GM12875 (cell line): ENCODE data around the gene NEB.
"Not testable (repeated sequence)": the region's sequence is repeated elsewhere in the genome, so short reads cannot be mapped to it uniquely, and the experiment has no call there.

Source experiments
- H3K4me3 ChIP-seq: one replicate; pipeline ENCODE4 v1.5.1; 2011; ENCODE audit warnings: low read depth, low read length, control low read depth
- CTCF ChIP-seq: IDR thresholded peaks from 2 replicates; pipeline ENCODE4 v1.5.1; 2011; ENCODE audit warnings: low read depth, mild to moderate bottlenecking, control low read depth, inconsistent platforms, low read length, moderate library complexity, borderline replicate concordance; ENCODE audit not compliant: insufficient read depth

Gene NEB

GRCh38 chr2:151614159-151614558, 120.1 kb downstream of the NEB start:
- no peak overlapping the region for H3K4me3 ChIP-seq
- no peak for TF ChIP-seq CTCF

GRCh38 chr2:151611351-151611750, 122.9 kb downstream of the NEB start:
- H3K4me3 ChIP-seq: no peak overlapping the region
- no peak for TF ChIP-seq CTCF

- no peak for TF ChIP-seq CTCF
- no peak overlapping the region for H3K4me3 ChIP-seq
These were observed 124.0 kb downstream of the NEB start for GRCh38 chr2:151610310-151610709.

GRCh38 chr2:151609705-151610104, 124.6 kb downstream of the NEB start:
- TF ChIP-seq CTCF: no peak
- no peak overlapping the region for H3K4me3 ChIP-seq

GRCh38 chr2:151607459-151608424, 126.5 kb downstream of the NEB start:
- H3K4me3 ChIP-seq: not testable (repeated sequence)

GRCh38 chr2:151603530-151603929, 130.7 kb downstream of the NEB start:
- not testable (repeated sequence) for H3K4me3 ChIP-seq

- not testable (repeated sequence) for H3K4me3 ChIP-seq
These were observed 131.9 kb downstream of the NEB start for GRCh38 chr2:151602402-151602801.

GRCh38 chr2:151601803-151602202, 132.5 kb downstream of the NEB start:
- not testable (repeated sequence) for H3K4me3 ChIP-seq

- not testable (repeated sequence) for H3K4me3 ChIP-seq
These were observed 137.2 kb downstream of the NEB start for GRCh38 chr2:151596903-151597608.

GRCh38 chr2:151591908-151592255, 142.4 kb downstream of the NEB start:
- H3K4me3 ChIP-seq: not testable (repeated sequence)

- not testable (repeated sequence) for H3K4me3 ChIP-seq
These were observed 142.9 kb downstream of the NEB start for GRCh38 chr2:151591250-151591907.

GRCh38 chr2:151581300-151581699, 153.0 kb downstream of the NEB start:
- H3K4me3 ChIP-seq: not testable (repeated sequence)

GRCh38 chr2:151580697-151581096, 153.6 kb downstream of the NEB start:
- H3K4me3 ChIP-seq: not testable (repeated sequence)
